Colon (tissue), 2 donors: ENCODE measurements around the gene OR6X1.
"Not testable (repeated sequence)": the region's sequence is repeated elsewhere in the genome, so short reads cannot be mapped to it uniquely, and the experiment has no call there.

Source experiments
- FAIRE-seq: peaks from 2 replicates; lab custom pipeline; 2012; peaks lifted over from hg19 to GRCh38; lab: Jason Lieb, UNC
- donor health status: control.
- donor health status: control.

OR6X1 gene

DNA sequence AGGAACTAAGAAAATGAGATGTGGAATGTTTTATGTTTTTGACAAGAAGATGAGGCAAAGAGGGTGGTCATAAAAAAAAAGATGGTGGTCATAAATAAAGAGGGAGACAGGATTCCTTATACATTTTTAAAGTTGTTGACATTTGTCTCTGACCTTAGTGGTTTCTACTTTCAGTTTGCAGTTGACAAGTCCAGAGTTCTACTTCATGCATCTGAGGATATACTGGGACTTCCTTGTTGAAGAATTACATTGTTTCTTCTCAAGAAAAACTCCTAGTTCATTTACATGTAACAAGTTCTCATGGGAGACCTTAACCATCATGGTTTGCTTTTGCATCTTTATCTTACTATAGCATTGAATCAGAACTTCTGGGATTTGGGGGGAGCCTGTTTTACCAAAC lies 1.2 kb downstream of the OR6X1 start:
- FAIRE-seq = no peak

DNA sequence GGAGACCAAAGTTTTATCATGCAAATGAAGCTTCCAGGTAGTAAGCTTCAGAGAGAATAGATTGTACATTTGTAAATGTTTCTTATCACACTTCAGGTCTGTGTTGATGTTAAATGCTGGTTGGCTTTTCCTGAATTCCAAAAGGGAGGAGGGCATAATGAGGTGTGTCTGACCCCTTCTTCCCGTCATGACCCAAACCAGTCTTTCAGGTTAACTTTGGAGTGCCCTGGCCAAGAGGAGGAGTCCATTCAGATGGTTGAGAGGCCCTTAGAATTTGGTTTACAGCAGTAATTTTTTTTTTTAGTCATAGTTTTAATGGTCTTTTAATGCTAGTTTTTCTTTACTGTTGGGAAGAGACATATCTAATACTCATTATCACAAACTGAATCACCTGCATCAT lies 2.5 kb downstream of the OR6X1 start:
- FAIRE-seq = no peak

DNA sequence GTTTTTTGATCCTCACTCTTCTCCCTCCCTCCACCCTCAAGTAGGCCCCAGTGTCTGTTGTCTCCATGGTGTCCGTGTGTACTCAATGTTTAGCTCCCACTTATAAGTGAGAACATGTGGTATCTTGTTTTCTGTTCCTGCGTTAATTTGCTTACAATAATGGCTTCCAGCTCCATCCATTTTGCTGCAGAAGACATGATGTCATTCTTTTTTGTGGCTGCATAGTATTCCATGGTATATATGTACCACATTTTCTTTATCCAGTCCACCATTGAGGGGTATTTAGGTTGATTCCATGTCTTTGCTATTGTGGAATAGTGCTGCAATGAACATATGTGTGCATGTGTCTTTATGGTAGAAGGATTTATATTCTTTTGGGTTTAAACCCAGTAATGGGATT lies 6.0 kb downstream of the OR6X1 start:
- not testable (repeated sequence) for FAIRE-seq

DNA sequence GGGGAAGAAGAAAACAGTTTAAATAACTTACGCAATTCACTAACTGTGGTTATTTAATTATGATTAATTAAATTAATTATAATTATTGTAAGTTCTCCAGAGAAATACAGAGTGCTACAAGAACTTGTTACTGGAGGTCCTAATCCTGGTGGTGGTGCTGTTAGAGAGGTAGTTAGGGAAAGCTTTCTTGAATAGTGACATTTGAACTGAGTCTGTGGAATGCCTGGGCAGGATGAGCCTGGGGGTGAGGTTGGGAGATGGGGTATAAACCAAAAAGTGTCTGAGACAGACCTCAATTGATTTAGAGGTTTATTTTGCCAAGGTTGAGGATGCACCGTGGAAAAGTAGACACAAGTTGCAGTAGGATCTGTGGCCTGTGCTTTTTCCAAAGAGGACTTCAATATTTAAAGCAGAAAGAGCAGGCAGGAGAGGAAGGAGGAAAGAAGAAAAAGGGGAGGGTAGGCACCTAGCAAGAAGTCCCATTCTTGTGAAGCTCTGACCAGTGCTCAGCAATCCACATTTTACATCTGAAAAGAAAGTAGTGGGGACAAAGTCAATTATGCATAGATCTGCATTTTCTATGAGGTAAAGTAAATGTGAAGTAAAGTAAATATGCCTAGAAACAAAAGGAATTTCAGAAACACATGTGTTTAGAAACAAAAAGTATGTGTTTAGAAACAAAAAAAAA lies 8.4 kb downstream of the OR6X1 start:
- FAIRE-seq = no peak

DNA sequence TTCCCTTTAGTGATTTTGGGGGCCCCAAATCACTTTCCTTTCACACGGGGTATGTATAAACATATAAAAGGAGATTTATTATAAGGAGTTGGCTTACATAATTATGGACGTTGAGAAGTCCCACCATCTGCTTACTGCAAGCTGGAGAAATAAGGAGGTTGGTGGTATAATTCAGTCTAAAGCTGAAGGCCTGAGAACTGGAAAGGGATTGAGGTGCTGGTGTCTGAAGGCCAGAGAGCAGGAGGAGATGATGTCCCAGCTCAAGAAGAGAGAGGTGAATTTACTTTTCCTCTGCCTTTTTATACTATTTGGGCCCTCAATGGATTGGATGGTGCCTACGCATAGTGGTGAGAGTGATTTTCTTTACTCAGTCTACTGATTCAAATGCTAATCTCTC lies 11.6 kb downstream of the OR6X1 start:
- FAIRE-seq = no peak

DNA sequence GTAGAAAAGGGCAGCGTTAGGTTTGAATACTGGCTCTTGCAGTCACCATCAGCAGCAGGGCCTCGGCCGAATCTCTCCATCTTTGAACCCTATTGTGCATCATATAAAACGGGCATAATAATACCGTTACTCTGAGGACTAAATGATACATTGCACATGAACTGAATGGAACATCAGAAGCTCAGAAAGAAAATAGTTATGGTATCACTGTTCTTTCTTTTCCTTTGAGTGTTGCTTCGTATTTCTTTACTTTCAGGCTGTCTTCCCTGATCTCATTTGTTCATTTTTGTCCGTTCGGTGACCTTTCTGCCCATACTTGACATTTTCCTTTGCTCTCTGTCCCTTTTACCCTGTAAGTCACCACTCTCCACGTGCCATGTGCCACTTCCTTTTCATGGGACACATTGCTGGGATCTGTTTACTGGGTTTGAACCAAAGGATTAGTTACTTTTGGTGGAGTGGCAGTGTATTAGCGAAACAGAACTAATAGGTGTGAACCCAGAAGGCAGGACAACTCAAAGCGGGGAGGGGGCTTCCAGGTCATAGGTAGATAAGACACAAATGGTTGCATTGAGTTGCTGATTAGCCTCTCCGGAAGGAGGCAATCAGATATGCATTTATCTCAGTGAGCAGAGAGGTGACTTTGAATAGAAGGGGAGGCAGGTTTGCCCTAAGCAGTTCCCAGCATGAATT lies 12.1 kb downstream of the OR6X1 start:
- FAIRE-seq = no peak

DNA sequence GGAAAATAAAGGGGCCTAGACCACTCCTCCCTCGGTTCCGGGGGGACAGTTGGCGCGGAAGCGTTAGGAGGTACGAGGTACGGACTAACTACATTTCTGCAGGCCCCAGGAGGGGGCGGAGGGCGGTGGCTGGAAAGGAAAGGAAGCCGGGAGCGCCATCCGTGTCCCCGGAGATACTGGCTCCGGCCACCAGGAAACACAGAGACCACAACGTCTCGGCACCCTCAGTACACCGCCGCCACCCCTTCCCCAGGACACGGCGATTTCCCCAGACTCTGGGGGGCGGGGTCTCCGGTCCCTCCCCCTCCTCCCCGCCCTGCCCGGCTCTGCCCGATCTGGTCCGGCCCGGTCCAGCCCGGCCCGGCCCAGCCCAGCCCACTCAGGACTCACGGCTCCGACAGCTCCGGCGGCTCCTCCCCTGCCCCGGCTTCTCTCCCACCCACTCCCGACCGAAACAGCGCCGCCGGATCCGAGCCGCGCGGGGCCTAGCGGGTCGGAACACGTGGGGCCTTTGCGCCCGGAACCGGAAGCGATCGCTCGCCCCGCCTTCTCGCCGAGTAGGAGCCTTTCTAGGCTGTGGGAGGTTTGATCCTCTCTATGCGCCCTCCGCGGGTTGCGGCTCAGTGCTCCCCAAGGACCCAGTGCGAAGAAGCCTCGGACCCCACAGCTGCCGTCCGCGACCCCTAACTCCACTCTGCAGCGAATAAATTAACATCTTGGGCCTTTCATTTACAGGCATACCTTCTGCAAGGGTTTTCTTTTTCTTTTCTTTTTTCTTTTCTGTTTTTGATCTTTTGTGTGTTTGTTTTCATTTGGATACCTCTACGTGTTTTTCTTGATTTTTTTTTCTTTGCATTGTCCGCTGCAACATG lies 12.9 kb downstream of the OR6X1 start, which contains the start of gene ZNF202:
TSS of gene ZNF202 (minus strand) at position 502 of the 872 bp plus-strand sequence. CDS start 10,772 bp downstream, outside the sequence.
- FAIRE-seq = no peak

DNA sequence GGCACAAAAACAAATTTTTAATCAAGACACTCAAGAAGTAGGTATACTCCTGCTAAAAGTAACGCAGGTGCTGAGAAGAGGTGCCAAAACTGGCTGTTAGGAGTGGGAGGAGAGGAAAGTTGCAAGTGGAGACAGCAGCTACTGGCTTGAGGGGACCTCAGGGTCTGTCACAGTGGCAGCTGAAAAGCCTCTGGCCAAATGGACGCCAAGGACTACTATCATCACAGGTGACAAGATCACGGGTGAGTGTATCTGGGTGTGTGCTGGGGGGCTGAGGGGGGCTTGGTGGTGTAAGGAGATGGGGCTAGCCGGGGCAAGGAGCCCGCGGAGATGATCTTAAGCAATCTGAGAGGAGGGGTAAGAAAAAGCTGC lies 13.5 kb downstream of the OR6X1 start:
- no peak for FAIRE-seq

DNA sequence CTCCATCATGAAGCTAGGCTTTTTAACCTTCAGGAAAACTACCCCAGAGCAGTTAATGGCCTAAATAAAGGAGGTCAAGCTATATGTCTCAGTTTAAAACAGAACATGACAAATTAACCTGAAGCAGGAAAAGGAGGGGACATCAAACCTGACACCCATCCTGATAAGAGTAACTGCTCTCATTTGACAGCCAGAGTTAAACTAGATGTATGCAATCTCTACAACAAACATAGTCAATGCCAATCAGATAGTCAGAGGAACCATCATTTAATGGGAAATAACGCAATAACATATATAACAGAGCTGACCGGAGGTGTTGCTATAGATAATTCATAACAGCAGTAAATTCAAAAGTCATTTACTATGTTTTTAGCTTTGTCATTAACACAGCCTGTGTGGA lies 15.9 kb downstream of the OR6X1 start:
- FAIRE-seq = no peak

DNA sequence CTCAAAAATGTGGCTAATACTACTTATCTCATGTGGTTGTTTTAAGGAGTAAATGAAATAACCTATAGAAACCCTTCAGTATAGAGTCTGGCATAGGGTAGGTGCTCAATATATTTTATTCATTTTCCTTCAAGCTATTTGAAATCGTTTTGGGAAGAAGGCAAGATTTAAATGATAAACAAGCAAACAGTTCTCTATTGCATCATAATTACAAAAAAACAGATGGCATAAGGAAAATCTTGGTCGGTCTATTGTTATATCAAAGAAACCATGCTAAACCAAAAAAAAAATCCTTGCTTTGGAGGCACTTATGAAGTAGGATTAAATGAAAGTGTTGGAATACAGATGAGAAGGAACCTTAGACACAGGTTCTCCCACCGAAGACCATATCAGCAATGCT lies 17.5 kb downstream of the OR6X1 start:
- FAIRE-seq = no peak

DNA sequence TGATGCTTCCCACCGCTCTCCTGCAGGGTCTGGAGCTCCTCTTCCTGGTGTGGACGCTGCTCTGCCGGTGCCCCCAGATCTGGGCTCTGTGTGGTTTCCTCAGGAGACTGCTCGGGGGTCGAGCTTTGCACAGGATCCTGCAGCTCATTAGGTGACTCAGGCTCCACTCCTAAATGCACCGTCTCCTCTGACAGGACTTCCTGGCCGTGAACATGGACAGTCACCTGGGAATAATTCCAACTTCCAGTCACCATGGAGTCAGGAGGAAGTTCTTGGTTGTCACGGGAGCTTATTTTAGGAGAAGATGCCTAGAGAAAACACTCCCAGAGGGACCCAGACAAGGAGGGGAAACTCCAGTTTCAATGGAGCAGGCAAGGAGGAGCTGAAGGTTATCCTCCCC lies 24.7 kb downstream of the OR6X1 start:
- no peak for FAIRE-seq

DNA sequence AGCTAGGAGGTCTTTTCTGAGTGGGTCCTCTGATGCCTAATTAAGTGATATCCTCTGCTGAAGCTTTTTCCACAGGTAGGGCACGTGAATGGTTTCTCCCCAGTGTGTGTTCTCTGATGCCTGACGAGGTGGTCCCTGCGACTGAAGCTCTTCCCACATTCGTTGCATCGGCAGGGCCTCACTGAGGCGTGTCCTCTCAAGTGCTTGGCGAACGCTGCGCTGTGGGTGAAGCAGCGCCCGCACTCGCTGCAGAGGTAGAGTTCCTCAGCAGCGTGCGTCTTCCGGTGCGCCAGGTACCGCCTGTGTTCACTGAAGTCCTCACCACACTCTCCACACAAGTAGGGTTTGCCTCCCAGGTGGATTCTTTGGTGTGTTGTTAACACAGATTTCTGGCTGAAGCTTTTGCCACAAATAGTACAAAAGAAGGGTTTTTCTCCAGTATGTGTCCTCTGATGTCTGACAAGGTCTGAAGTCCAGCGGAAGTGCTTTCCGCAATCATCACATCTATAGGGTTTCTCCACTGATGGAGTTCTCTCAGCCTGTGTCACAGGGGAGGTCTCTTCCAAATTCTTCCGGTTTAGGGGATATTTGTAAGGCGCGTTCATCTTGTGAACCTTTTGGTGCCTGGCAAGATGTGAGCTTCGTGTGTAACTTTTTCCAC lies 28.2 kb downstream of the OR6X1 start:
- FAIRE-seq = no peak

DNA sequence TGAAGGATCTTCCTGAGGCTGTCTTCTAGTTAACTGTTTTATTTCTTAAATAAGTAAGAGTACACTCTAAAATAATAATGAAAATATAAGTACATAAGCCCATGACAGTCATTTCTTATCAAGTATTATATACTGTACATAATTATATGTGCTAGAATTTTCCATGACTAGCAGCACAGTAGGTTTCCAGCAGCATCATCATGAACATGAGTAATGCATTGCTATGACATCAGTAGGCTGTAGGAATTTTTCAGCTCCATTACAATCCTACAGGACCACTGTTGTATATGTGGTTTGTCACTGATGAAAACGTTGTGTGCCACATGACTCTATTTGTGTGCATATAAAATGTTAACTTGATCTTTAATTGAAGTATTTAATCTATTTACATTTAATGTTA lies 34.9 kb downstream of the OR6X1 start:
- FAIRE-seq = no peak

DNA sequence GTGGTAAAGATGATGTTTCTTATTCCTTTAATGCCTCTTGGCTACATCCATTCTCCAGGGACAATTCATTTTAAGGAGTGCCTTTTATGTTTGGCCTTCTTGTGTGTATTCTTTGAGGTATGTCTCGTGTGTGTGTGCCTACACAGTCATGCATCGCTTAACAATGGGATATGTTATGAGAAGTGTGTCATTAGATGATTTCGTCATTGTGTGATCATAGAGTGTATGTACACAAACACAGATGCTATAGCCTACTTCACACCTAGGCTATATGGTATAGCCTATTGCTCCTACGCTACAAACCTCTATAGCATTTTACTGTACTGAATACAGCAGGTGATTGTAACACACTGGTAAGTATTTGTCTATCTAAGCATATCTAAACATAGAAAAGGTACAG lies 35.8 kb downstream of the OR6X1 start:
- FAIRE-seq = no peak

DNA sequence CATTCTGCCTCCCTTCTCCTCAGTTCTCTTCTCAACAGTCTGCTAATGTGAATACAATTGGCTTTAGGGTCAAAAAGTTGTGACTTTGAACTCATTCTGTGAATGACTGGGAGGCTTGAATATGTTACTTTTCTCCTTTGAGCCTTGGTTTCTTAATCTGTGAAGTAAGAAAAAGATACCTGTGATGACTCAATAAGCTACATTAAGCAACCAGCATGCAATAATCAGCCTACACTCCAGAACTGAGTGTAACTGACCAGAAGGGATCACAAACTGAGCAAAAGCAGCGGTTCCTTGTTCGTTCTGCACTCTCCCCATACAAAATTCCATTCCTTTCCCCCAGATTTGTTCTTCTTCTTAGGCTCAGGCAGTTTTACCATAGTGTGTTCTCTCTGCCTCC lies 36.3 kb downstream of the OR6X1 start:
- FAIRE-seq = no peak

DNA sequence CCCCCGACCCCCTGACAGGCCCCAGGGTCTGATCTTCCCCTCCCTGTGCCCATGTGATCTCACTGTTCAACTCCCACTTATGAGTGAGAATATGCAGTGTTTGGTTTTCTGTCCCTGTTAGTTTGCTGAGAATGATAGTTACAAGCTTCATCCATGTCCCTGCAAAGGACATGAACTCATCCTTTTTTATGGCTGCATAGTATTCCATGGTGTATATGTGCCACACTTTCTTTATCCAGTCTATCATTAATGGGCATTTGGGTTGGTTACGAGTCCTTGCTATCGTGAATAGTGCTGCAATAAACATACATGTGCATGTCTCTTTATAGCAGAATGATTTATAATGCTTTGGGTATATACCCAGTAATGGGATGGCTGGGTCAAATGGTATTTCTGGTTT lies 41.7 kb downstream of the OR6X1 start:
- FAIRE-seq = not testable (repeated sequence)

DNA sequence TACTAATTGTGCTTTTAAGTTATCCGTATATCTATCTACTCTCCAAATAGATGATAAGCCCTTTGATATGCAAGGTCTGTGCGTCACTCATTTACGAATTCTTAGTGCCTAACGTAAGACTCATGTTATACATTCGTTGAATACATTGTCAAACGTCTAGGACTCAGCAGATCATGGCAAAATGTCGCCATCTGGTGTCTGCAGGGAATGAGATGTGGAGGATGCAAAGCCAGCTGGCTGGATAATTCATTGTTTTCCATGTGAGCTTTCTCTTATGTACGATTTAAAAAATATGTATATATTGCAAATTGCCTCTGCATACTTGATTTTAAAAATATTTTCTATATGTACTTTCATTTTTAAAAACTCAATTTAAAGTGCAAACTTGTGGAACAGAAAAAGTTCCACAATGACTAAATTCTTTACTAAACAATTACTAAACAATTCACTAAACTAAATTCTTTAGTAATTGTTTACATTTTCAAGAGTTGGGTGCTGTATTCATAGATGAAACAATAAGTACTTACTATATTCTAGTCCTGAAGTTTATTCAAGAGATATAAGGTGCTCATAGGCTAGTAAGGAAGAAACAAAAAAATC lies 46.6 kb downstream of the OR6X1 start:
- peak; percentile 18 for FAIRE-seq

DNA sequence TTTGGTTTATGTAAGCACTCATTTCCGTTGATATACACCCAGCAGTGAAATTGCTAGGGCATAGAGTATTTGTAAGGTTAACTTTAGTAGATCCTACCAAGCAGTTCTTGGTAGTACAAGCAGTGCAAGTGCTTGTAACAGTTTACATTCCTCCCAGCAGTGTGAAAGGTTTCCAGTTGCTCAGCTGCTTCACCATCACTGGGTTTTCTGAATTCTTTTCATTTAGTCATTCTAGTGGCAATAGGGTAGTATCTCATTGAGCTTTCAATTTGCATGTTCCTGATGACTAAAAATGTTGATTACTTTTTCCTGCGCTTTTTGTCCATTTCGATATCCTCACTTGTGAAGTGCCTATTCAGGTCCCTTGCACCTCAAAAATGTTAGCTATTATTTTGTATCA lies 47.1 kb downstream of the OR6X1 start:
- no peak for FAIRE-seq

DNA sequence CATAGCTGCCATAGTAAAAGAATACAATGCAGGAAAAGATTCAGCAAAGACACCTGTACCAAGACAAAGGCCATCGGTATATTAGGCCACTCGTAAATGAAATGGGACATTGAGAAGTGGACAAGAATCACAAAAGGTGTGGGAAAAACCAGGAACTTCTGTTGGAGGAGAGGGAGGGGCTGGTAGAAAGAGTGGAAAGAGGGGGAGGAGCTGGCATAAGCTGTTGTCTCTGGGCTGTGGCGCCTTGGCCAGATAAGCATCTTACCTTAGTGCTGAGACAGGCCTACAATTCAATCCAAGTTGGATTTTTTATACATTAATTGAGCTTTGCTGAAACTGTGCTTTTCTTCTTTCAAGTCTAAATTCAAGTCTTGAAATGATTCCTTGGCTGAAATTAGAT lies 50.0 kb downstream of the OR6X1 start:
- no peak for FAIRE-seq
